HepG2 (cell line): ENCODE results near the gene ANKRD40. TPM values are rescaled to one million over a fixed set of nuclear protein-coding genes. Genes with fewer than 3 reads are reported as not detected.

Experiments used
- ARNTL ChIP-seq: sonication (generic); formaldehyde crosslinking; IDR thresholded peaks from 2 replicates; pipeline ENCODE4 v1.4.0; 2020; ENCODE audit warnings: mild to moderate bottlenecking, missing genetic modification reagents
- GATAD2A ChIP-seq: IDR thresholded peaks from 2 replicates; pipeline ENCODE4 v1.6.1; 2016
- GLI4 ChIP-seq: sonication (generic); formaldehyde crosslinking; IDR thresholded peaks from 2 replicates; pipeline ENCODE4 v1.5.1; 2020; ENCODE audit warnings: missing genetic modification reagents, mild to moderate bottlenecking, moderate library complexity, borderline replicate concordance
- HDAC1 ChIP-seq: sonication (generic); formaldehyde crosslinking; IDR thresholded peaks from 2 replicates; pipeline ENCODE4 v1.5.1; 2020; ENCODE audit warnings: mild to moderate bottlenecking, missing genetic modification reagents
- HOXA3 ChIP-seq: sonication (generic); formaldehyde crosslinking; IDR thresholded peaks from 2 replicates; pipeline ENCODE4 v1.5.0; 2020; ENCODE audit warnings: missing genetic modification reagents
- KLF6 ChIP-seq: IDR thresholded peaks from 2 replicates; pipeline ENCODE4 v1.8.0; 2016; ENCODE audit warnings: missing biosample characterization, missing genetic modification reagents
- MTA1 ChIP-seq: sonication (generic); formaldehyde crosslinking; IDR thresholded peaks from 2 replicates; pipeline ENCODE4 v1.4.0; 2020; ENCODE audit warnings: missing genetic modification reagents, mild to moderate bottlenecking, borderline replicate concordance
- SNAI1 ChIP-seq: sonication (generic); formaldehyde crosslinking; IDR thresholded peaks from 2 replicates; pipeline ENCODE4 v1.5.0; 2020; ENCODE audit warnings: mild to moderate bottlenecking, missing genetic modification reagents, borderline replicate concordance
- SOX6 ChIP-seq, 2 experiments: fragments of 450-650 bp in 1 of 2; sonication (generic) in 1 of 2; formaldehyde crosslinking in 1 of 2; IDR thresholded peaks; 2 replicates each; pipeline versions ENCODE4 v1.4.0 to v1.6.1; 2017 to 2020; ENCODE audit warnings: antibody characterized with exemption in 1 of 2, mild to moderate bottlenecking in 1 of 2, missing genetic modification reagents in 1 of 2
- SP4 ChIP-seq: sonication (generic); formaldehyde crosslinking; IDR thresholded peaks from 2 replicates; pipeline ENCODE4 v1.8.1; 2023; ENCODE audit warnings: mild to moderate bottlenecking, missing genetic modification reagents
- TMF1 ChIP-seq: sonication (generic); formaldehyde crosslinking; IDR thresholded peaks from 2 replicates; pipeline ENCODE4 v1.8.1; 2022; ENCODE audit warnings: low read depth, missing genetic modification reagents
- YEATS2 ChIP-seq: sonication (generic); formaldehyde crosslinking; IDR thresholded peaks from 2 replicates; pipeline ENCODE4 v1.4.0; 2020; ENCODE audit warnings: missing genetic modification reagents, borderline replicate concordance
- ZNF205 ChIP-seq: IDR thresholded peaks from 2 replicates; pipeline ENCODE4 v1.6.1; 2018; ENCODE audit warnings: missing biosample characterization, missing genetic modification reagents
- ZNF468 ChIP-seq: sonication (generic); formaldehyde crosslinking; IDR thresholded peaks from 2 replicates; pipeline ENCODE4 v1.8.0; 2022; ENCODE audit warnings: mild to moderate bottlenecking, moderate library complexity, missing genetic modification reagents
- ZNF530 ChIP-seq: sonication (generic); formaldehyde crosslinking; IDR thresholded peaks from 2 replicates; pipeline ENCODE4 v1.5.0; 2020; ENCODE audit warnings: low read depth, mild to moderate bottlenecking, missing genetic modification reagents
- ZNF724P ChIP-seq: sonication (generic); formaldehyde crosslinking; IDR thresholded peaks from 2 replicates; pipeline ENCODE4 v1.8.0; 2022; ENCODE audit warnings: missing genetic modification reagents, borderline replicate concordance
- ZNF780A ChIP-seq: sonication (generic); formaldehyde crosslinking; IDR thresholded peaks from 2 replicates; pipeline ENCODE4 v1.8.0; 2022; ENCODE audit warnings: mild to moderate bottlenecking, missing genetic modification reagents, moderate library complexity
- polyA plus RNA-seq, 8 experiments: library from polyadenylated mRNA; depleted of rRNA in 3 of 8; stranded (reverse) in 7 of 8; unstranded in 1 of 8; fragments of >200 nt; fragmentation: Illumina TruSeq in 4 of 8; extraction: Trizol in 4 of 8; gene quantifications; 2 replicates each; pipeline versions ENCODE4 v1.2.1 to v1.2.3, GENCODE V29; 2011 to 2016; ENCODE audit warnings: low read depth in 4 of 8, missing spikeins in 1 of 8, mixed read lengths in 1 of 8; ENCODE audit not compliant: insufficient read depth in 1 of 8
- total RNA-seq, 5 experiments: library from RNA; depleted of rRNA; stranded (reverse); fragments of >200 nt; fragmentation: Illumina TruSeq; extraction: Trizol; gene quantifications; 2 replicates each; pipeline ENCODE4 v1.2.3, GENCODE V29; 2016; ENCODE audit warnings: low read depth in 1 of 5
- TF ChIP-seq, protein P1 (sequence below), 2 experiments: sonication (generic) in 1 of 2; formaldehyde crosslinking in 1 of 2; IDR thresholded peaks; 2 replicates each; pipeline versions ENCODE4 v1.5.1 to v1.6.1; 2011 to 2020; ENCODE audit warnings: borderline replicate concordance in 1 of 2, low read depth in 1 of 2, low read length in 1 of 2, mild to moderate bottlenecking in 1 of 2, missing genetic modification reagents in 1 of 2, moderate library complexity in 1 of 2
- TF ChIP-seq, protein P2 (sequence below): sonication (generic); formaldehyde crosslinking; IDR thresholded peaks from 2 replicates; pipeline ENCODE4 v1.4.0; 2020; ENCODE audit warnings: missing genetic modification reagents, borderline replicate concordance
- TF ChIP-seq, protein P3 (sequence below): sonication (generic); formaldehyde crosslinking; IDR thresholded peaks from 2 replicates; pipeline ENCODE4 v1.5.1; 2020; ENCODE audit warnings: missing genetic modification reagents, mild to moderate bottlenecking, borderline replicate concordance

Gene ANKRD40
- total and polyA plus RNA-seq, 2 of the 13 experiments (the other 11 are each of a cell fraction or from before 2014, with no cell fraction given): 35.0 to 46.4 TPM

DNA sequence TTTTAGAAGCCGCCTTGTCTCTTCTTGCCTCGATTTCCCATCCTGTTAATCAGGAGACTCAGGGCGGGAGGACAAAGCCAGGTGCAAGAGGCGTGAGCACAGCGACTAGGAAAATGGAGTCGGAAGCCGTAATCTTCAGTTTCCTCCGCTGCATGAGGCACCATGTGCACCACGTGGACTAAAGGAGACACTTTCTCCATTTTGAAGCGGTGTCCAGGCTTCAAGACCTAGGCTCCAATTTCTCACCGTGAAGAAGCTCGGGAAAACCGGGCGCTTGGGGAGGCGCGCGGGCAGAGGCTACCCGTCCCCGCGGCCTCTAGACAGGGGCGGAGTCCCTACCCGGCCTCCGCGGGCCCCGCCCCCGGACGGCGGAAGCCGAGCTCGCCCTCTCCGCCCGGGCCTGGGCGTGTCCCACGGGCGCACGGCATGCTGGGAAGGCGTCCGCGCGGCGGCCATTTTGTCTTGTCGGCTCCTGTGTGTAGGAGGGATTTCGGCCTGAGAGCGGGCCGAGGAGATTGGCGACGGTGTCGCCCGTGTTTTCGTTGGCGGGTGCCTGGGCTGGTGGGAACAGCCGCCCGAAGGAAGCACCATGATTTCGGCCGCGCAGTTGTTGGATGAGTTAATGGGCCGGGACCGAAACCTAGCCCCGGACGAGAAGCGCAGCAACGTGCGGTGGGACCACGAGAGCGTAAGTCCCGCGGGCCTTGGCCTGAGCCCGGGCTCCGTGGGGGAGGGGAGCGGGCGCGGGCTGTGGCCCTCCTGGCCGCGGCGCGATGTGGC lies 11.6 kb upstream of the ANKRD40 start, which contains the start of gene LUC7L3 (continued):
- TF ChIP-seq, protein P1, sequence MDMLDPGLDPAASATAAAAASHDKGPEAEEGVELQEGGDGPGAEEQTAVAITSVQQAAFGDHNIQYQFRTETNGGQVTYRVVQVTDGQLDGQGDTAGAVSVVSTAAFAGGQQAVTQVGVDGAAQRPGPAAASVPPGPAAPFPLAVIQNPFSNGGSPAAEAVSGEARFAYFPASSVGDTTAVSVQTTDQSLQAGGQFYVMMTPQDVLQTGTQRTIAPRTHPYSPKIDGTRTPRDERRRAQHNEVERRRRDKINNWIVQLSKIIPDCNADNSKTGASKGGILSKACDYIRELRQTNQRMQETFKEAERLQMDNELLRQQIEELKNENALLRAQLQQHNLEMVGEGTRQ (IDR thresholded peaks at IDR 0.05; ENCODE audit: low read depth, low read length): 0 out of 2 replicates have a peak, but pooled peaks have one; percentile 31
- TF ChIP-seq, protein P1 (CRISPR knock-in tag; IDR thresholded peaks at IDR 0.05; ENCODE audit: borderline replicate concordance): peak; percentile 56; the same call in 1 of the 2 replicates
- TF ChIP-seq YEATS2: peak; percentile 94
- peak; percentile 80 for TF ChIP-seq HDAC1 (CRISPR knock-in tag)
- TF ChIP-seq, protein P2, sequence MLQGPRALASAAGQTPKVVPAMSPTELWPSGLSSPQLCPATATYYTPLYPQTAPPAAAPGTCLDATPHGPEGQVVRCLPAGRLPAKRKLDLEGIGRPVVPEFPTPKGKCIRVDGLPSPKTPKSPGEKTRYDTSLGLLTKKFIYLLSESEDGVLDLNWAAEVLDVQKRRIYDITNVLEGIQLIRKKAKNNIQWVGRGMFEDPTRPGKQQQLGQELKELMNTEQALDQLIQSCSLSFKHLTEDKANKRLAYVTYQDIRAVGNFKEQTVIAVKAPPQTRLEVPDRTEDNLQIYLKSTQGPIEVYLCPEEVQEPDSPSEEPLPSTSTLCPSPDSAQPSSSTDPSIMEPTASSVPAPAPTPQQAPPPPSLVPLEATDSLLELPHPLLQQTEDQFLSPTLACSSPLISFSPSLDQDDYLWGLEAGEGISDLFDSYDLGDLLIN (CRISPR knock-in tag): 0 out of 2 replicates have a peak, but pooled peaks have one; percentile 16
- peak; percentile 95 for TF ChIP-seq MTA1 (CRISPR knock-in tag)
- TF ChIP-seq SOX6 (IDR thresholded peaks at IDR 0.05): no peak
- TF ChIP-seq SOX6 (CRISPR knock-in tag; IDR thresholded peaks at IDR 0.05): peak; percentile 47; the same call in 1 of the 2 replicates
- peak; percentile 75; the same call in 1 of the 2 replicates for TF ChIP-seq ZNF205 (CRISPR knock-in tag)
- TF ChIP-seq SP4 (CRISPR knock-in tag): peak; percentile 93
- TF ChIP-seq ZNF724P (CRISPR knock-in tag): peak; percentile 52; the same call in 1 of the 2 replicates
- TF ChIP-seq, protein P3, sequence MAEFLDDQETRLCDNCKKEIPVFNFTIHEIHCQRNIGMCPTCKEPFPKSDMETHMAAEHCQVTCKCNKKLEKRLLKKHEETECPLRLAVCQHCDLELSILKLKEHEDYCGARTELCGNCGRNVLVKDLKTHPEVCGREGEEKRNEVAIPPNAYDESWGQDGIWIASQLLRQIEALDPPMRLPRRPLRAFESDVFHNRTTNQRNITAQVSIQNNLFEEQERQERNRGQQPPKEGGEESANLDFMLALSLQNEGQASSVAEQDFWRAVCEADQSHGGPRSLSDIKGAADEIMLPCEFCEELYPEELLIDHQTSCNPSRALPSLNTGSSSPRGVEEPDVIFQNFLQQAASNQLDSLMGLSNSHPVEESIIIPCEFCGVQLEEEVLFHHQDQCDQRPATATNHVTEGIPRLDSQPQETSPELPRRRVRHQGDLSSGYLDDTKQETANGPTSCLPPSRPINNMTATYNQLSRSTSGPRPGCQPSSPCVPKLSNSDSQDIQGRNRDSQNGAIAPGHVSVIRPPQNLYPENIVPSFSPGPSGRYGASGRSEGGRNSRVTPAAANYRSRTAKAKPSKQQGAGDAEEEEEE: peak; percentile 29; the same call in 1 of the 2 replicates
- peak; percentile 99; the same call in 1 of the 2 replicates for TF ChIP-seq GLI4 (CRISPR knock-in tag)
- 0 out of 2 replicates have a peak, but pooled peaks have one; percentile 15 for TF ChIP-seq ZNF530
- peak; percentile 87; the same call in 1 of the 2 replicates for TF ChIP-seq ZNF468 (CRISPR knock-in tag)
- TF ChIP-seq TMF1 (CRISPR knock-in tag): peak; percentile 67; the same call in 1 of the 2 replicates
- TF ChIP-seq SNAI1 (CRISPR knock-in tag): peak; percentile 92; the same call in 1 of the 2 replicates
- TF ChIP-seq HOXA3 (CRISPR knock-in tag): peak; percentile 99
- peak; percentile 70; the same call in 1 of the 2 replicates for TF ChIP-seq ZNF780A (CRISPR knock-in tag)
- TF ChIP-seq KLF6 (CRISPR knock-in tag): peak; percentile 98
- TF ChIP-seq ARNTL (CRISPR knock-in tag): peak; percentile 77; the same call in 1 of the 2 replicates
- TF ChIP-seq GATAD2A (CRISPR knock-in tag): peak; percentile 16
